Measurements from ENCODE around the gene BDKRB2. TPM values are rescaled to one million over a fixed set of nuclear protein-coding genes. Genes with fewer than 3 reads are reported as not detected.
A peak's percentile ranks its signal among the peaks of the same experiment; 100 is the strongest.

Gene BDKRB2
- total RNA-seq, 1 experiment from 2014 or later = 3.0 TPM

DNA sequence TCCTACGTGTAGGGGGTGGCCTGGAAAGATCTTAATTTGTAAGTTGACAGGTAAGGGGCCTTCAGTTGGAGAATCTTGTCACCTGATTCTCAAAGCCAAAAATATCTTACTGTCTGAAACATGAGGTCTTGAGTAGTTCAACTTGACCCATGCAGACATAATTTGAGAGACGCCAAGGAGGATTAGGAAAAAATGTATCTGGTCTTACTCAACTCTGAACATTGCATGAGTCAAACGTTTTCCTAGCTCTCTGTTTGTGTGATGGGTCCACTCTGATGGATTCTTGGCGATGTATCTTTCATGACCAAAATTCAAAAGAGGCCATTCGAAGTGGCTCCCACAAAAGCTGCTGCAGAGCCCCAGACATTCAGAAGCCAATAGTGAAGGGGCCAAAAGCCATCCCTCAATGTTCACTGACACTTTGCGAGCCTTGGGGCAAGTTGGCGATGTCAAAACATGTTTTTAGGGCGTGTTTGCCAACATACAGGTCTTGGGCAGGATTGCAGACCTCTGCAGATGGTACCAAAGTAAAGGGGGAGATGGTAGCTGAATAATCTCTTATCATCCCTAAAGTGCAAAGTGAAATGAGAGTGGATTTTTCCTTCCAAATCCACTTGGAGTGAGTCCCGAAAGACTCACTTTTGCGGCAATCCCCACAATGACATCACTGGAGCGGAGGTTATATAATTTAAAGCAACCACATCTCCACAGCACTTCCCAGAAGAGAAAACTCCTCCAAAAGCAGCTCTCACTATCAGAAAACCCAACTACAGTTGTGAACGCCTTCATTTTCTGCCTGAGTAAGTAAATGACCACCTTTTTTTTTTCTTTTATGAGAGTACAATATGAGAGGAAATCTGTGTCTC lies 51.1 kb downstream of the BDKRB2 start, which contains the start of gene BDKRB1:
Gene BDKRB1, plus strand, starts transcription at position 710 of the 866 bp plus-strand sequence. CDS start 7,473 bp downstream, outside the sequence.
- no peak for DNase-seq
- H3K36me3 ChIP-seq (replicated peaks; ENCODE audit: control insufficient read depth, insufficient read depth, low read length) = no peaks in the 10 kb centered on the region
- H3K27me3 ChIP-seq (ENCODE audit: control insufficient read depth, insufficient read depth, low read length) = no peaks in the 10 kb centered on the region
- no peak within 1 kb of the TSS for H3K4me3 ChIP-seq (ENCODE audit: insufficient read depth, low read depth, low read length)

DNA sequence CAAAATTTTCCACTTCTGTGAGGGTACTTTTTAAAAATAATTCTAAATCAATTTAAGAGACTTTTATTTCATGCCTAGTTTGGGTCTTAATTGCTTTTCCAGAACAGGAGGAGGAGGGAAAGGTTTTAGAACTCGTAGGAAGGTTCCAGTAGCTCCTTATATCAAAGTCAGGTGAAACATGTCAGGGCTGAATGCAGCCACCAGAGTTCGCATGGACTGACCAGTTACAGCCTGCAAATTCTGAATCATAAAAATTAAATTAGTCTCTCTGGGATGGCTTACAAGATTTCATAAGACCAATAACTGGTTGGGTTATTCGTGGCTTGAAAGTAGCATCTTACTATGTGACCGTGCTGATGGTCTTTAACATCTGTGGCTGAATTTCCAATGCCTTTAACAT lies 51.8 kb downstream of the BDKRB2 start:
- DNase-seq = no peak
- no peak overlapping the region for H3K4me3 ChIP-seq (ENCODE audit: insufficient read depth, low read depth, low read length)

DNA sequence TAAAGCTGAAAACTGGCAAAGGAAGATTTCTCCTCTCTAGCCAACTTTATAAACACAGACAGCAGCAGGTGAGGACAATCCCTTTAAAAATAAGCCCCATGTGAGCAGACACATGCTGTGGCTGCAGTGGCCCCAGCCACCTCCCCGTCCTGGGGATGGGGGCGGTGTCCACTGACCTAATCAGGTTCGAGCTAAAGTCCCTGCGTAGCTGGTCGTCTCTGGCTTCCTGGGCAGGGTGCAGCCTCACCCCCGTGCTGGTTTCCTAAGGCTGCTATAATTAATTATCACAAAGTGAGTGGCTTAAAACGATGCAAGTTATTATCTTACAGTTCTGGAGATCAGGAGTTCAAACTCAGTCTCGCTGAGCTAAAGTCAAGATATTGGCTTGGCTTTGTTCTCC lies 52.4 kb downstream of the BDKRB2 start:
- no peaks in the 10 kb centered on the region for H3K36me3 ChIP-seq (replicated peaks; ENCODE audit: control insufficient read depth, insufficient read depth, low read length)
- no peak overlapping the region for H3K4me3 ChIP-seq (ENCODE audit: insufficient read depth, low read depth, low read length)
- no peaks in the 10 kb centered on the region for H3K27me3 ChIP-seq (ENCODE audit: control insufficient read depth, insufficient read depth, low read length)
- no peak for DNase-seq

More for the DNA sequence above, 51.8 kb downstream of the BDKRB2 start:
- H3K27me3 ChIP-seq (ENCODE audit: control insufficient read depth, insufficient read depth, low read length) = no peaks in the 10 kb centered on the region
- no peaks in the 10 kb centered on the region for H3K36me3 ChIP-seq (replicated peaks; ENCODE audit: control insufficient read depth, insufficient read depth, low read length)

DNA sequence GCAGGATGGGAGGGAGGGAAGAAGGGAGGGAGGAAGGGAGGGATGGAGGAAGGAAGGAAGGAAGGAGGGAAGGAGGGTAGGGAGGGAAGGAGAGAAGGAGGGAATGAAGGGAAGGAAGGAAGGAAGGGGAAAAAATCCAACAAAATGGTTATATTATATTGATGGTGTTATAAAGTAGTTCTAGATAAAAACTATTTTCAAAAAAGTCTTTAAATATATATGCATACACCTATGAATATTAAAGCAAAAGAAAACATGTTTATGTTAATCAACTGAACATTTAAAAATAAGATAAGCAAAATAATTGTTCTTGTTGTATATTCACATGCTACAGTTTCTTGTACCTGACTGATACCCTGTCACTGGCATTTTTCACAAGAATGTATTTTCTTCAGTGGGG lies 53.3 kb downstream of the BDKRB2 start:
- DNase-seq = no peak
- no peaks in the 10 kb centered on the region for H3K36me3 ChIP-seq (replicated peaks; ENCODE audit: control insufficient read depth, insufficient read depth, low read length)
- no peak overlapping the region for H3K4me3 ChIP-seq (ENCODE audit: insufficient read depth, low read depth, low read length)
- H3K27me3 ChIP-seq (ENCODE audit: control insufficient read depth, insufficient read depth, low read length) = no peaks in the 10 kb centered on the region

DNA sequence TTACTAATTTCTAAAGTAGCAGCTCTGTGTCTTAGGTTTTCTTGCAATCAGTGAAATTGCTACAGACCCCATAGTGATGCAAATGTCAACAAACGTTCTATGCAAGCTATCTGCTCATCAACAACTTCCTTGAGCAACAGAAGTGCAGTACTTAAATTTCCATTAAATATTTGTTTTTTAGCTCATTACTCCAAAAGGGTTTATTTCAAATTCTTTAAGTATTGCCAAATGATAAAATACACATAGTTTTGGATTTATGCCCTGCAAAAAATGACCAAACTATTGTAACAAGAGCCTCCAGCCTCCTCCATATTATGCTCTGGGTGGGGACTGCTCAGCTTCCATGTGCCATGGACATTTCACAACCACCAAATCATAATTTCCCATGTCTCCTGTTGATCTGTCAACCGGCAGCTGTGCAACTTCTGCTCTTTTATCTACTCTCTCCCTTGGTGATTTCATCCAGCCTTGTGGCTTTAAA lies 55.7 kb downstream of the BDKRB2 start:
- no peak for DNase-seq
- no peaks in the 10 kb centered on the region for H3K36me3 ChIP-seq (replicated peaks; ENCODE audit: control insufficient read depth, insufficient read depth, low read length)
- no peaks in the 10 kb centered on the region for H3K27me3 ChIP-seq (ENCODE audit: control insufficient read depth, insufficient read depth, low read length)
- H3K4me3 ChIP-seq (ENCODE audit: insufficient read depth, low read depth, low read length) = no peak overlapping the region

GRCh38 chr14:96261053-96261452 lies 56.4 kb downstream of the BDKRB2 start:
- no peak overlapping the region for H3K4me3 ChIP-seq (ENCODE audit: insufficient read depth, low read depth, low read length)
- no peaks in the 10 kb centered on the region for H3K27me3 ChIP-seq (ENCODE audit: control insufficient read depth, insufficient read depth, low read length)
- H3K36me3 ChIP-seq (replicated peaks; ENCODE audit: control insufficient read depth, insufficient read depth, low read length) = no peaks in the 10 kb centered on the region
- DNase-seq = no peak

GRCh38 chr14:96261772-96262655 lies 57.4 kb downstream of the BDKRB2 start:
- DNase-seq = no peak
- Histone ChIP-seq H3K27me3 (ENCODE audit: control insufficient read depth, insufficient read depth, low read length) (no peaks in the 10 kb centered on the region), H3K4me3 (ENCODE audit: insufficient read depth, low read depth, low read length) (no peak overlapping the region), H3K36me3 (replicated peaks; ENCODE audit: control insufficient read depth, insufficient read depth, low read length) (no peaks in the 10 kb centered on the region)

GRCh38 chr14:96263347-96264199 lies 58.9 kb downstream of the BDKRB2 start:
- H3K4me3 ChIP-seq (ENCODE audit: insufficient read depth, low read depth, low read length) = no peak overlapping the region
- peak; percentile 56 for DNase-seq

DNA sequence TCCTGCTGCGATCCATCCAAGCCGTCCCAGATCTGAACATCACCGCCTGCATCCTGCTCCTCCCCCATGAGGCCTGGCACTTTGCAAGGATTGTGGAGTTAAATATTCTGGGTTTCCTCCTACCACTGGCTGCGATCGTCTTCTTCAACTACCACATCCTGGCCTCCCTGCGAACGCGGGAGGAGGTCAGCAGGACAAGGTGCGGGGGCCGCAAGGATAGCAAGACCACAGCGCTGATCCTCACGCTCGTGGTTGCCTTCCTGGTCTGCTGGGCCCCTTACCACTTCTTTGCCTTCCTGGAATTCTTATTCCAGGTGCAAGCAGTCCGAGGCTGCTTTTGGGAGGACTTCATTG lies 59.5 kb downstream of the BDKRB2 start:
- H3K27me3 ChIP-seq (ENCODE audit: control insufficient read depth, insufficient read depth, low read length) = no peaks in the 10 kb centered on the region
- H3K36me3 ChIP-seq (replicated peaks; ENCODE audit: control insufficient read depth, insufficient read depth, low read length) = no peaks in the 10 kb centered on the region
- no peak overlapping the region for H3K4me3 ChIP-seq (ENCODE audit: insufficient read depth, low read depth, low read length)
- no peak for DNase-seq

More at GRCh38 chr14:96263347-96264199, 58.9 kb downstream of the BDKRB2 start:
- Histone ChIP-seq H3K36me3 (replicated peaks; ENCODE audit: control insufficient read depth, insufficient read depth, low read length) (no peaks in the 10 kb centered on the region), H3K27me3 (ENCODE audit: control insufficient read depth, insufficient read depth, low read length) (no peaks in the 10 kb centered on the region)

- Histone ChIP-seq H3K4me3 (ENCODE audit: insufficient read depth, low read depth, low read length) (no peak overlapping the region), H3K27me3 (ENCODE audit: control insufficient read depth, insufficient read depth, low read length) (no peaks in the 10 kb centered on the region), H3K36me3 (replicated peaks; ENCODE audit: control insufficient read depth, insufficient read depth, low read length) (no peaks in the 10 kb centered on the region)
- DNase-seq = peak; percentile 75
Observed at GRCh38 chr14:96264853-96265252, 60.2 kb downstream of the BDKRB2 start.

- Histone ChIP-seq H3K4me3 (ENCODE audit: insufficient read depth, low read depth, low read length) (no peak overlapping the region), H3K36me3 (replicated peaks; ENCODE audit: control insufficient read depth, insufficient read depth, low read length) (no peaks in the 10 kb centered on the region), H3K27me3 (ENCODE audit: control insufficient read depth, insufficient read depth, low read length) (no peaks in the 10 kb centered on the region)
- DNase-seq = no peak
Observed at GRCh38 chr14:96265383-96266095, 60.9 kb downstream of the BDKRB2 start.

GRCh38 chr14:96267336-96267735 lies 62.7 kb downstream of the BDKRB2 start:
- H3K36me3 ChIP-seq (replicated peaks; ENCODE audit: control insufficient read depth, insufficient read depth, low read length) = no peaks in the 10 kb centered on the region
- H3K27me3 ChIP-seq (ENCODE audit: control insufficient read depth, insufficient read depth, low read length) = no peaks in the 10 kb centered on the region
- no peak for DNase-seq
- H3K4me3 ChIP-seq (ENCODE audit: insufficient read depth, low read depth, low read length) = no peak overlapping the region

GRCh38 chr14:96267916-96268315 lies 63.3 kb downstream of the BDKRB2 start:
- H3K36me3 ChIP-seq (replicated peaks; ENCODE audit: control insufficient read depth, insufficient read depth, low read length) = no peaks in the 10 kb centered on the region
- H3K27me3 ChIP-seq (ENCODE audit: control insufficient read depth, insufficient read depth, low read length) = no peaks in the 10 kb centered on the region
- no peak for DNase-seq
- no peak overlapping the region for H3K4me3 ChIP-seq (ENCODE audit: insufficient read depth, low read depth, low read length)
